SK-N-SH (cell line): ENCODE results near the gene GOLT1A.

Source experiments
- FOXJ3 ChIP-seq: sonication (generic); formaldehyde crosslinking; IDR thresholded peaks from 2 replicates; pipeline ENCODE4 v1.5.1; 2020; ENCODE audit warnings: mild to moderate bottlenecking, missing genetic modification reagents
- GATA2 ChIP-seq: sonication (generic); formaldehyde crosslinking; IDR thresholded peaks from 2 replicates; pipeline ENCODE4 v1.5.0; 2020; ENCODE audit warnings: mild to moderate bottlenecking, missing genetic modification reagents
- NRF1 ChIP-seq: IDR thresholded peaks from 2 replicates; pipeline ENCODE4 v1.6.1; 2012; ENCODE audit warnings: low read depth, mild to moderate bottlenecking, low read length
- RAD21 ChIP-seq: IDR thresholded peaks from 2 replicates; pipeline ENCODE4 v1.6.1; 2012; ENCODE audit warnings: mild to moderate bottlenecking, low read length
- RFX5 ChIP-seq: IDR thresholded peaks from 2 replicates; pipeline ENCODE4 v1.6.1; 2012; ENCODE audit warnings: mild to moderate bottlenecking, improper control_type of control experiment, low read length
- TF ChIP-seq, protein P1 (sequence below): IDR thresholded peaks from 2 replicates; pipeline ENCODE4; 2012
- TF ChIP-seq, protein P2 (sequence below): fragments of 200-600 bp; sonication (generic); IDR thresholded peaks from 2 replicates; pipeline ENCODE4 v1.6.1; 2017; ENCODE audit warnings: antibody characterized with exemption, mild to moderate bottlenecking, moderate library complexity

DNA sequence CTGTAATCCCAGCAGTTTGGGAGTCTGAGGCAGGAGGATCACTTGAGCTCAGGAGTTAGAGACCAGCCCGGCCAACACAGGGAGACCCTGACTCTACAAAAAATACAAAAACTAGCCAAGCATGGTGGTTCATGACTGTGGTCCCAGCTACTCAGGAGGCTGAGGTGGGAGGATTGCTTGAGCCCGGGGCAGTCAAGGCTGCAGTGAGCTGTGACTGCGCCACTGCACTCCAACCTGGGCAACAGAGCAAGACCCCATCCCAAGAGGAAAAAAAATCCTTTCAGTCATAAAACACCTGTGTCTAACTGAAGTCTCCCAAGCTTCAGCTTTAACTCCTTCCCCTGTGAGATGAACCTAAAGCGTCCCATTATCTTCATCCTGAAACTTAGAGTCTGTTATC is 33.1 kb upstream of the GOLT1A start:
- no peak for TF ChIP-seq GATA2 (CRISPR knock-in tag)
- TF ChIP-seq NRF1, result no peak
- TF ChIP-seq, protein P1, sequence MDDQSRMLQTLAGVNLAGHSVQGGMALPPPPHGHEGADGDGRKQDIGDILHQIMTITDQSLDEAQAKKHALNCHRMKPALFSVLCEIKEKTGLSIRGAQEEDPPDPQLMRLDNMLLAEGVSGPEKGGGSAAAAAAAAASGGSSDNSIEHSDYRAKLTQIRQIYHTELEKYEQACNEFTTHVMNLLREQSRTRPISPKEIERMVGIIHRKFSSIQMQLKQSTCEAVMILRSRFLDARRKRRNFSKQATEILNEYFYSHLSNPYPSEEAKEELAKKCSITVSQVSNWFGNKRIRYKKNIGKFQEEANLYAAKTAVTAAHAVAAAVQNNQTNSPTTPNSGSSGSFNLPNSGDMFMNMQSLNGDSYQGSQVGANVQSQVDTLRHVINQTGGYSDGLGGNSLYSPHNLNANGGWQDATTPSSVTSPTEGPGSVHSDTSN, result no peak
- TF ChIP-seq, protein P2, sequence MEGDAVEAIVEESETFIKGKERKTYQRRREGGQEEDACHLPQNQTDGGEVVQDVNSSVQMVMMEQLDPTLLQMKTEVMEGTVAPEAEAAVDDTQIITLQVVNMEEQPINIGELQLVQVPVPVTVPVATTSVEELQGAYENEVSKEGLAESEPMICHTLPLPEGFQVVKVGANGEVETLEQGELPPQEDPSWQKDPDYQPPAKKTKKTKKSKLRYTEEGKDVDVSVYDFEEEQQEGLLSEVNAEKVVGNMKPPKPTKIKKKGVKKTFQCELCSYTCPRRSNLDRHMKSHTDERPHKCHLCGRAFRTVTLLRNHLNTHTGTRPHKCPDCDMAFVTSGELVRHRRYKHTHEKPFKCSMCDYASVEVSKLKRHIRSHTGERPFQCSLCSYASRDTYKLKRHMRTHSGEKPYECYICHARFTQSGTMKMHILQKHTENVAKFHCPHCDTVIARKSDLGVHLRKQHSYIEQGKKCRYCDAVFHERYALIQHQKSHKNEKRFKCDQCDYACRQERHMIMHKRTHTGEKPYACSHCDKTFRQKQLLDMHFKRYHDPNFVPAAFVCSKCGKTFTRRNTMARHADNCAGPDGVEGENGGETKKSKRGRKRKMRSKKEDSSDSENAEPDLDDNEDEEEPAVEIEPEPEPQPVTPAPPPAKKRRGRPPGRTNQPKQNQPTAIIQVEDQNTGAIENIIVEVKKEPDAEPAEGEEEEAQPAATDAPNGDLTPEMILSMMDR, result no peak
- no peak for TF ChIP-seq FOXJ3 (CRISPR knock-in tag)
- no peak for TF ChIP-seq RAD21
- no peak for TF ChIP-seq RFX5
